HCT116 (cell line): Measurements from ENCODE around the gene THEM4. TPM values are rescaled to one million over a fixed set of nuclear protein-coding genes. Genes with fewer than 3 reads are reported as not detected.
A peak's percentile ranks its signal among the peaks of the same experiment; 100 is the strongest.

Experiments used
- ATAC-seq: fragments of 200-7000 bp; cut with Tn5 transposase; 2 replicates; pipeline ENCODE4 v1.9.1; 2020; ENCODE audit warnings: mild to moderate bottlenecking, moderate library complexity
- BruUV-seq: library from RNA; stranded (reverse); fragments of 400-500 nt; replicated peaks from 2 replicates; lab custom pipeline; 2021; lab: Mats Ljungman, UMichigan
- CTCF ChIA-PET: fragments of 300-600 bp; sonication (Branson Sonifier 250); formaldehyde crosslinking; loops from one replicate; lab custom pipeline; 2021; ENCODE audit warnings: antibody characterized with exemption; lab: Charles Lee
- POLR2A ChIA-PET: fragments of 300-600, 350-600 bp; sonication (Branson Sonifier 250); formaldehyde crosslinking; loops from one replicate; lab custom pipeline; 2021; ENCODE audit warnings: antibody characterized with exemption; lab: Charles Lee
- RAD21 ChIA-PET, 2 experiments: fragments of 300-600 bp; sonication (Branson Sonifier 250); formaldehyde crosslinking; loops; one replicate each; lab custom pipeline; 2023; ENCODE audit warnings: low total read pairs in 2 of 2; ENCODE audit not compliant: uncharacterized antibody in 2 of 2, unreplicated experiment in 2 of 2, low non-redundant PET in 1 of 2; lab: Charles Lee
- DNase-seq: peaks from one replicate; pipeline ENCODE4 v3.0.0-alpha.2; 2010; ENCODE audit warnings: low read depth, low spot score
- H2AFZ ChIP-seq: fragments of 200-600 bp; shearing (Covaris generic), sonication (generic); 2 replicates; pipeline ENCODE4 v1.6.1; 2017; ENCODE audit warnings: low read depth, mixed run types, mixed read lengths, antibody characterized with exemption, low read length; ENCODE audit not compliant: poor library complexity, severe bottlenecking
- H3K27ac ChIP-seq: 2 replicates; pipeline ENCODE4 v1.5.1; 2012; ENCODE audit warnings: low read depth, low read length
- H3K27me3 ChIP-seq: fragments of 200-600 bp; sonication (generic); 2 replicates; pipeline ENCODE4 v1.6.1; 2016; ENCODE audit warnings: mixed run types, low read length, mixed read lengths; ENCODE audit not compliant: insufficient read depth
- H3K36me3 ChIP-seq, 2 experiments: fragments of 200-500 bp in 1 of 2; fragments of 200-600 bp in 1 of 2; sonication (Bioruptor generic) in 1 of 2; sonication (generic) in 1 of 2; 2 replicates each; pipeline versions ENCODE4 v1.5.1 to v1.6.1; 2014 to 2016; ENCODE audit warnings: low read length in 2 of 2, inconsistent platforms in 1 of 2, mixed read lengths in 1 of 2, mixed run types in 1 of 2; ENCODE audit not compliant: insufficient read depth in 2 of 2, control insufficient read depth in 1 of 2
- H3K4me1 ChIP-seq, 2 experiments: fragments of 200-600 bp in 1 of 2; sonication (generic) in 1 of 2; 2 replicates each; pipeline versions ENCODE4 v1.5.1 to v1.6.1; 2012 to 2017; ENCODE audit warnings: low read length in 2 of 2, inconsistent platforms in 1 of 2, mild to moderate bottlenecking in 1 of 2, mixed read lengths in 1 of 2, mixed run types in 1 of 2, moderate library complexity in 1 of 2; ENCODE audit not compliant: insufficient read depth in 2 of 2, control insufficient read depth in 1 of 2
- H3K4me2 ChIP-seq: fragments of 200-600 bp; sonication (generic); 2 replicates; pipeline ENCODE4 v1.6.1; 2017; ENCODE audit warnings: mixed run types, low read length, mixed read lengths
- H3K4me3 ChIP-seq, 2 experiments: fragments of 200-600 bp in 1 of 2; sonication (generic) in 1 of 2; replicated peaks in 1 of 2; 2 replicates each; pipeline ENCODE4 v1.5.1; 2011 to 2016; ENCODE audit warnings: low read length in 2 of 2, control low read depth in 1 of 2, low read depth in 1 of 2, mild to moderate bottlenecking in 1 of 2, mixed read lengths in 1 of 2, mixed run types in 1 of 2
- H3K79me2 ChIP-seq: fragments of 200-600 bp; sonication (generic); 2 replicates; pipeline ENCODE4 v1.6.1; 2017; ENCODE audit warnings: mild to moderate bottlenecking, mixed run types, low read length, moderate library complexity, mixed read lengths; ENCODE audit not compliant: insufficient read depth
- H3K9ac ChIP-seq: fragments of 200-600 bp; sonication (generic); 2 replicates; pipeline ENCODE4 v1.6.1; 2016; ENCODE audit warnings: low read length, mixed read lengths
- H3K9me2 ChIP-seq: fragments of 200-600 bp; sonication (generic), shearing (Covaris generic); 2 replicates; pipeline ENCODE4 v1.6.1; 2017; ENCODE audit warnings: mixed run types, mild to moderate bottlenecking, moderate library complexity; ENCODE audit not compliant: insufficient read depth
- H3K9me3 ChIP-seq, 2 experiments: fragments of 200-500 bp in 1 of 2; fragments of 200-600 bp in 1 of 2; sonication (Bioruptor generic) in 1 of 2; sonication (generic) in 1 of 2; 2 replicates each; pipeline ENCODE4 v1.6.1; 2014 to 2017; ENCODE audit warnings: low read length in 2 of 2, mixed read lengths in 2 of 2, inconsistent platforms in 1 of 2, low read depth in 1 of 2, mild to moderate bottlenecking in 1 of 2, mixed run types in 1 of 2, moderate library complexity in 1 of 2; ENCODE audit not compliant: control insufficient read depth in 1 of 2, insufficient read depth in 1 of 2
- H4K20me1 ChIP-seq: fragments of 200-600 bp; sonication (generic), shearing (Covaris generic); 2 replicates; pipeline ENCODE4 v1.6.1; 2017; ENCODE audit warnings: mixed run types, mild to moderate bottlenecking, moderate library complexity; ENCODE audit not compliant: insufficient read depth
- ATF3 ChIP-seq: IDR thresholded peaks from 2 replicates; pipeline ENCODE4 v1.6.1; 2012
- CBX3 ChIP-seq: IDR thresholded peaks from 2 replicates; pipeline ENCODE4 v1.6.1; 2012; ENCODE audit warnings: low read depth
- ELF1 ChIP-seq: IDR thresholded peaks from 2 replicates; pipeline ENCODE4 v1.6.1; 2012; ENCODE audit warnings: low read depth, borderline replicate concordance
- EZH2 ChIP-seq: fragments of 200-600 bp; sonication (generic); IDR thresholded peaks from 2 replicates; pipeline ENCODE4 v1.6.1; 2017; ENCODE audit warnings: antibody characterized with exemption, mixed run types
- EZH2phosphoT487 ChIP-seq: fragments of 200-600 bp; IDR thresholded peaks from 2 replicates; pipeline ENCODE4 v1.6.1; 2018; ENCODE audit warnings: antibody characterized with exemption, borderline replicate concordance
- FOSL1 ChIP-seq: IDR thresholded peaks from 2 replicates; pipeline ENCODE4 v1.6.1; 2012; ENCODE audit warnings: low read depth
- JUND ChIP-seq: IDR thresholded peaks from 2 replicates; pipeline ENCODE4 v1.6.1; 2012
- MAX ChIP-seq: IDR thresholded peaks from 2 replicates; pipeline ENCODE4 v1.6.1; 2012
- POLR2A ChIP-seq: IDR thresholded peaks from 2 replicates; pipeline ENCODE4 v1.7.0; 2011; ENCODE audit warnings: borderline replicate concordance; ENCODE audit not compliant: insufficient read depth, insufficient read length; ENCODE audit errors: extremely low read depth
- POLR2AphosphoS5 ChIP-seq: IDR thresholded peaks from 2 replicates; pipeline ENCODE4 v1.6.1; 2011; ENCODE audit warnings: mild to moderate bottlenecking, low read depth, low read length, moderate library complexity
- RAD21 ChIP-seq: IDR thresholded peaks from 2 replicates; pipeline ENCODE4 v1.6.1; 2012; ENCODE audit warnings: low read depth, mild to moderate bottlenecking
- SP1 ChIP-seq: IDR thresholded peaks from 2 replicates; pipeline ENCODE4 v1.6.1; 2012; ENCODE audit warnings: low read depth
- SRF ChIP-seq: IDR thresholded peaks from 2 replicates; pipeline ENCODE4 v1.6.1; 2012; ENCODE audit warnings: low read depth
- YY1 ChIP-seq: IDR thresholded peaks from 2 replicates; pipeline ENCODE4 v1.6.1; 2011; ENCODE audit warnings: low read length, low read depth, moderate library complexity, mild to moderate bottlenecking; ENCODE audit not compliant: insufficient replicate concordance; ENCODE audit errors: extremely low read depth
- ZBTB33 ChIP-seq: IDR thresholded peaks from 2 replicates; pipeline ENCODE4 v1.6.1; 2011; ENCODE audit warnings: mild to moderate bottlenecking, low read length, moderate library complexity; ENCODE audit not compliant: insufficient replicate concordance; ENCODE audit errors: extremely low read depth
- ZFX ChIP-seq: fragments of 450-650 bp; IDR thresholded peaks from 2 replicates; pipeline ENCODE4 v1.6.1; 2017
- ZNF274 ChIP-seq: fragments of 200-500 bp; sonication (Bioruptor generic); IDR thresholded peaks from 2 replicates; pipeline ENCODE4 v1.6.1; 2014; ENCODE audit warnings: mild to moderate bottlenecking, low read depth, low read length, inconsistent platforms
- intact Hi-C: fragments of 100-400 bp; cut with micrococcal nuclease; formaldehyde crosslinking; loops from 2 replicates; pipeline ENCODE4 v1.10.0; 2022
- total RNA-seq: library from RNA; stranded (reverse); gene quantifications from one replicate; pipeline ENCODE4 v1.2.1, GENCODE V29; 2021; ENCODE audit not compliant: unreplicated experiment

THEM4 gene
- total RNA-seq, 1 experiment from 2014 or later, result 17.0 TPM

- H3K9me3 ChIP-seq, result 0 out of 4 replicates have a peak, but pooled peaks cover 0 to 6% of the 10 kb centered on the region in 2 experiments
- no peak overlapping the region for H3K27ac ChIP-seq
- H3K4me2 ChIP-seq, result no peak overlapping the region
- H3K27me3 ChIP-seq, result no peaks in the 10 kb centered on the region
- ChIA-PET CTCF (interaction anchor here (1.0 to 5.9 kb wide), 9 partner anchors 17 to 110 kb away, joined by 3 to 140 read pairs (median 8); no protein-coding TSS in a partner anchor), POLR2A (interaction anchor here (0.8 kb wide), 1 partner anchor 66 kb away, joined by 3 read pairs; no protein-coding TSS in a partner anchor), RAD21 (interaction anchor here (0.5 to 2.5 kb wide), 6 partner anchors 33 to 75 kb away, joined by 3 to 9 read pairs (median 3); no protein-coding TSS in a partner anchor)
- H3K9me2 ChIP-seq, result no peaks in the 10 kb centered on the region
- TF ChIP-seq EZH2, result no peak
- no peak for TF ChIP-seq CBX3
- TF ChIP-seq SP1, result no peak
- TF ChIP-seq EZH2phosphoT487, result no peak
- TF ChIP-seq ZBTB33, result no peak
- no peak for TF ChIP-seq POLR2A
- no peak for TF ChIP-seq RAD21
- no peak for TF ChIP-seq ATF3
- TF ChIP-seq FOSL1, result no peak
- TF ChIP-seq JUND, result no peak
- no peak for TF ChIP-seq POLR2AphosphoS5
- TF ChIP-seq ZNF274, result no peak
- no peak for TF ChIP-seq YY1
- TF ChIP-seq ELF1, result no peak
- TF ChIP-seq SRF, result no peak
- no peak for TF ChIP-seq ZFX
- no peak for TF ChIP-seq MAX
- intact Hi-C loops, result no loop called here
- no peaks in the 10 kb centered on the region for H4K20me1 ChIP-seq
- H3K4me1 ChIP-seq, result no peaks in the 10 kb centered on the region; a peak in 1 of 4 replicates
- DNase-seq (no peak), ATAC-seq (no peak)
- no peak overlapping the region for H3K9ac ChIP-seq
- no TSS peak for BruUV-seq
- H3K79me2 ChIP-seq, result no peaks in the 10 kb centered on the region
- peak overlapping the region; percentile 47 for H2AFZ ChIP-seq
- no peak overlapping the region for H3K4me3 ChIP-seq
- H3K36me3 ChIP-seq, result no peaks in the 10 kb centered on the region
Measured at GRCh38 chr1:151935154-151935553, 25.8 kb upstream of the THEM4 start.
